HG02852 (cell line): ENCODE data around the gene IL21R.

Experiments used
- ATAC-seq: cut with Tn5 transposase; IDR thresholded peaks from one replicate; pipeline ENCODE4 v1.9.1; 2021; ENCODE audit warnings: mild to moderate bottlenecking, moderate library complexity; ENCODE audit not compliant: unreplicated experiment

Gene IL21R

DNA sequence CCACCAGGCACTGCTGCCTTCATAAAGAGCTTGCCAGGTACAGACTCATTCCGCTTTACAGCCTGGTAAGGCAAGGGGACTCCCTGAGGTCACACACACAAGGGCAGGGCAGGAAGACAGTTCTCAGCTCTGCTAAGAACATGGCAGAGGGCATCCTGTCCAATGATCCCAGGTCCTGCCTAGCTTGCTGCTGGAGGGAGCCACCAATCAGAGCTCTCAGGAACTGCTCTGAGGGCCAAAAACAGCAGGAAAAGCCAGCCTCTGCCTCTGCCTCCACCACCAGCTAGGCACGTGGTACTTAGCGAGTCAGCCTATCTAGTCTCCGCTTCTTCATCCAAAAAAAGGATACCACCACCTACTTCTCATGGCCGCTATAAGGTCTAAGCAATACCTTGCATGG lies 81.7 kb downstream of the IL21R start:
- no peak for ATAC-seq

DNA sequence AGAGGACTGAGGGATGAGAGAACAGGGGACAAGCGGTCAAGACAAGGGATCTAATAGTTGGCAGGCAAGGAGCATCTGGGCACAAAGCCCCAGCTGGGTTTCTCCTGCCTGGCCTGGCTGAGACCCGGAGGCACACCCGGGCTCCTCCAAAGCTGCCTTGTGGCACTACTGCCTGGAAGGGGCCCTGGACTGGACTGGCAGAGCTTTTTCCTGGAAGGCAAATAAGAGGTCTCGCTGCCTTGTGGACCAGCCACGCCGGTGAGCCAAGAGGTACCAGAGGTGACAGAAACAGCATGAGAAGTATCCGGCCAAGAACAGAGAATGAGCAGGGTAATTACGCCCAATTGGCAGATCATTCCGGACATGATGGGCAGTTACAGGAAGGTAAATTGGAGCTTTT lies 83.2 kb downstream of the IL21R start:
- no peak for ATAC-seq

GRCh38 chr16:27485811-27486210 lies 83.8 kb downstream of the IL21R start:
- ATAC-seq = no peak

- ATAC-seq = no peak
These were observed 84.4 kb downstream of the IL21R start for GRCh38 chr16:27486344-27486743.

DNA sequence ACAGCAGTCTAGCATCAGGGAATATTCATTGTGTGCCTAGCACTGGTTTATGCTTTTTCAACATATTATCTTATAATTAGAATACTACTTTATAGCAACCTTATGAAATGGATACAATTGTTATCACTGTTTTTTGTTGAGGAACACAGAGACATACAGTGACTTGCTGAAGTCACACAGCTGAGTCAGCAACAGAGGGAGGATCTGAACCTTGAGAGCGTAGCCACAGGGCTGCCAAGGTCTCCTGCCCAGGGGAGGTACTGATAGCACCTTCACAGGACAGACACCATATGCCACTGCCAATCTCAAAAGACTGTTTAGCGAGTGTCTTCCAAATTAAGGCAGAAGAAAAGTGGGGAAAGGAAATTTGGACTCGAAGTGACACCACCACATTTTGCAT lies 84.8 kb downstream of the IL21R start:
- no peak for ATAC-seq

DNA sequence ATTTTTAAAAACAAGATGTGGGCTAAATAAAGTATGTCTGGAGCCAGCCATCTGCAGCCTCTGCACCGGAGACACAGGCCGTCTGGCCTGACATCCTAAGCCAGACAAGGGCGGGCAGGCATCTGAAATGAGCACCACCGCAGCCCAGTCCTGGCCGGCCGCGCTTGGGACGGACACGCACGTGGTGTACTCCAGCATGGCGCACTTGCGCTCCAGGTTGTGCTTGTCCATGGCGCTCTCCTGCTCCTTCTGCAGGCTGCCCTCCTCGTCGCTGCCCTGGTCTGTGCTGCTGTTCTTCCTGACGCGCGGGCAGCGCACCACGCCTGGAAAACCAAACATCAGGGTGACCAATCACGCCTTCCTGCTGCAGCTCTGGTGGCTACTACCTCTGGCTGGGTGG lies 87.4 kb downstream of the IL21R start:
- no peak for ATAC-seq

DNA sequence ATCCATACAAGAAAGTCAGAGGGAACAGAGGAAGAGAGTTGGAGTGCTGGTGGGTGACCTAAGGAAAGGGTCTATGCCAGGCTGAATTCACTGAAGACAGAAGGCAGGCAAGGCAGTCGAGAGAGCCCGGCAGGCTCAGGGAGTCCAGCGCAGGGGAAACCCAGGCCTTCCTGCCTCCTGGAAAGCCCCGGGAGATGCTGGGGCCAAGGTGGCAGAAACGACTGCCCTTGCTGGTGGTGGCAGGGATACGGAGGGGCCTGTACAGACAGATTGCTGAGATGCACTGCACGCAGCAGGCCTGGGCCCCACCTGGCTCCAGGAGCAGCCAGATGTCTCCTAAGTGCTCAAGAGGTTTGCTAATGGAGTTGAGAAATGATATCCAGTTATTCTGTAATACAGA lies 87.9 kb downstream of the IL21R start:
- no peak for ATAC-seq

DNA sequence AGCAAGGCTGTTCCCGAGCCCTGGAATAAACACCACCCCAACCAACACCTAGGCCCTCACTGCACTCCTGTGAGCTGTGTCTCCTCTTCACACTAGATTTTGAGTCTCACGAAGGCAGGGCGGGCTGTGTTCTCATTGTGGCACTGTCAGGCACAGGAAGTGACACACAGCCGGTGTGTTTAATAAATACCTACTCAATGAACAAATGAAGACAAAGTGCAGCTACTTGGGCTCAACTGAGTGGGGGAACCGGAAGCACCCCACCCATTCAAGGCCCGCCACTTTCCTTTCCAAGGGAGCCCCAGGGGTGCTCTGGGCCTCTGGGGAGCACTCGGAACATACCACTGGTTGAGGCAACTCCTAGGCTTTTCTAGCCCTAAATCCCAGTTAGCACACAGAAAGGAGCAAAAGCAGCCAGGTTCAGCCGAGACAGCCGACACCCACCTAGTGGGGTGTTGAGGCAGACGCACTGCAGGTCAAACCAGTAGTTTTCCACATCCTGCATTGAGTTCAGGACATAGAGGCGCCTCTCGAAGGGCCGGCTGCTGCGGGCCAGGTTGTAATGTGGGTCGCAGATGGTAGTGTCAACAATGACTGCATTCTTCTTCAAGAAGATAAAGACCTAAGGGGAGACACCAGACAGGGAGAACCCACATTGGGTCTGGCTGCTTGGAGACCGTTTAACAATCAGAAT lies 90.1 kb downstream of the IL21R start:
- ATAC-seq = no peak

DNA sequence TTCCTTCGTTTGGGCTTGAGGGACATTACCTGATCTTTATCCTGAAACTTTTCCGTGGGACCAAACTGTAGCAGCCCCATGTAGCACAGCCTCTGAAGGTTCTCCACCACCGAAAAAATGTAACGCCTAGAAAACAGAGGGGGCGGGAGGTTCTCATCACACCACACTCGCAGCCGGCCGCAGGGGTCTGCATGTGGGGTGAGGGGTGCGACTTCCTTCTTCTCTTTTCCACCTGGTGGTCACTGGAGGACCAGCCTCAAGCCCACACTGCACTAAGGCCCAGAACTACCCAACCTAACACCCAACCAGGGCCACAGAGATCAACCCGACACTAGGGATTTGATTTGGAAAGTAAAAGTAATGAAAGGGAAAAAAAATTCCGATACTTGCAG lies 90.6 kb downstream of the IL21R start:
- no peak for ATAC-seq

DNA sequence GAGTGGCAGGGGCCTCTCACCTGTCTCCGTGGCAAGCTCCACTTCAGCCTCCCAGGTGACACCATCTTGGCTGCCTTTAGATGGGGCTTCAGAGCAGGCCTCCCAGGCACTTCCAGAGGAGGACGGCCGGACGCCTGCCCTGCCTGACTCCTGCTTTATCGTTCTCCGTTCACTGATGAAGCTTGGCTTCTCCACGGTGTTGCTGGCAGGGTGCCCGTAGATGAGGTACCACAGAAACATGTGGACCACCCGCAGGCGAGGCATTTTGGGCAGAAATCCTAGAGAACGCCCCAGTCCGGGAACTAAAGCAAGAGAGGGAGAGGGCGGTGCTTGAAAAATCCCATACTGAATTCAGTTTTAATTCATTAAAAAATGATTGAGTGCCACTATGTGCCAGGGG lies 93.2 kb downstream of the IL21R start:
- ATAC-seq = no peak

- ATAC-seq = no peak
These were observed 96.3 kb downstream of the IL21R start for GRCh38 chr16:27498031-27498825.

DNA sequence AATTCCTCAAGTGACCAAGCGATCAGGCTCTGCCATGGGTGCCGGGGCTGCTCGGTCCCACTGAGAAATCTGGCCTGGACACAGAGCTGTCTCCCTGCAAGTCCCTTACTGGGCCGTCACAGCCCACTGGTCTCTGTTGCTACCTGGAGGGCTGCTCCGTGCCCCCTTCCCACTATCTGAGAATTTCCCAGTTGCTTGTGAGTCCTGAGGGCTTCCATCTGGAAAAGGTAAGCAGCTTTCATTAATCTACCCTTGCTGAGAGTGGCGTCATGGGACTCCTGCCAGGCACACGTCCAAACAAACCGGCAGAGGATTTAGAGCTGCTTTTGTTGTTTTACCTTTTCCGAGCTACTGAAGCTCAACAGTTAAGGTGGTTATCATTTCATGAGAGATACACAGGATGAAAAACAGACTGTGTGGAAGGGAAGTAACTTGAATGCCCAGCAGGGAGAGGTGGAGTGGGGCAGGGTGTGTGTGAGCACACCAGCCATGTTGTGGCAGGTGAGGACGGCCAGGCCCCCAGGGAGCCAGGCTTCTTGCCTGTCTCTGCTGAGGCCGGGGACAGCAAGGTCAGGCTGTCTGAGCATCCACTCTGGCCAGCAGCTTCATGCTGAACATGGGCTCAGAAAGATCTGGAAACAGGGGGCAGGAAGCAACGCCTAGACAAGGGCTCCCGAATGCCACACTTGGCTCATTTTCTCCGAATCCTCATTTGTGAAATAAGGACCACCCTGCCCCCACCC lies 97.1 kb downstream of the IL21R start:
- ATAC-seq = no peak

DNA sequence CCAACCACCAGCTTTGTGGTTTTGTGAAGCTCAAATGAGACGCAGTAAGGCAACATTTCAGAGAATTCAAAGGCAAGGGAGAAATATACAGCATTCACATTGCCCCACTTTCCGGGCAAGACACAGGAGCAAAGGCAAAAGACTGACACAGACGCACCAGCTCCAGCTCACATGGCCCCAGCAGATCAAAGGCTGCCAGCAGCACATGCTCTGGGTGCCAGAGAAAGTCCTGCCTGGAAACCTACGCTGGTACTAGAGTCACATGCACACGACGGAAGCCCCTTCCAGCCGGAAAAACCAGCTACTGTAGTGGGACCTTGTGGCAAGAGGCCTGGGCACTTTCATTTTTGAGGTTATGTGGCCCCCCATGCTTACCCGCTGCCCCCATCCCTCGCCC lies 97.7 kb downstream of the IL21R start:
- ATAC-seq = no peak

DNA sequence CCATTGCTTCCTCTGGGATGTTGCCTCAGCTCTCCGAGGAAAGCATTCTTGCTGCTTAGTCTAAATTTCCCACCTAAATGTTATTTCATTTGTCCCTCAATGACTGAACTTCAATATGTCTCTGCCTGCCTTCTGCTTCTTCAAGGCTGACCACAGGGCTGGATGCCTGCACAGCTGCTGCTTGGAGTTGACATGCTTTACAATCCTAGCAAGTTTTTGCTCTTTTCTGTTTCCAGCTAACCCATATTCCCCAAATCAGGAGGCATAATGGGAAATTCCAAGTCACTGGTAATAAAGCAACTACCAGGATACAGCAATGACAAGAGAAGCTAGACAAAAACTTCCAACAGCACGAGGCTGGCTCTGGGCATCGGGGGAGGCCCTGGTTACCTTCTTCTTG lies 98.8 kb downstream of the IL21R start:
- no peak for ATAC-seq
